NCI-H2029 (cell line): ENCODE measurements around the gene SDR9C7.

ENCODE experiments used
- DNase-seq: peaks from one replicate; lab custom pipeline; 2025; lab: John Stamatoyannopoulos, UW

The SDR9C7 gene

DNA sequence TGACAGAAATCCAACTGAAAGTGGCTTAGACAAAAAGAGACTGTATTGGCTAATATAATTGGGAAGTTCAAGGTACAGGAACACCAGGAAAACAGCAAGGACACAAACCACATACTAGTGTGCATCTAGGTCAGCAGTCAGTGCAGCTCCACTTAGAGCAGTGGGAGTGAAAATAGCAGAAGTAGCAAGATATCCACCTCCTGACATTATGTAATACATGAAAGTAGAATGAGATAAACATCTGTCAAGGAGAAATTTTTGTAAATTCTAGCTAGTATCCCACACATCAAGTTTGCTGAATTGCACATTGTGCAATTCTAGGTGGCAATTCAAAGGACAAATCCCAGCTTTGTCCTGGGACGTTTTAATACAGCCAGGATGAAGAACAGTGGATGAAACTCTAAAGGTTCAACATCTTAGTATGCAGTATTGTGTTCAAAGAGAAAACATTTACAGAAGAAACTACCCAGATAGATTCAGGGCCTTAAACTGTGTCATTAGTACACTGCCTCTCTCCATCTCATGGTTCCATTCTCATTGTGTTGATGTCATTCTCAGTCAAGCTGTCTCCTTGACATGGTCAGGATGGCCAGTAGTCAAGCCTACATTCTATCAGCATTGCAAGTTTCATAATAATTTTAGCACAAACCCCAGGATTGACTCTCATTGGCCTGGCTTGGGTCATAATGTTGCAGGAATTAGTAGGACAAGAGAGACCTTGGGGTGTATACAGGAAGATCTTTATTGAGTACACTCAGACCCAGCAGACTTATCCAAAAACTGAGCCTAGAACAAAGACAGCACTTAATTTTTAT is 56.8 kb downstream of the SDR9C7 start:
- no peak for DNase-seq

DNA sequence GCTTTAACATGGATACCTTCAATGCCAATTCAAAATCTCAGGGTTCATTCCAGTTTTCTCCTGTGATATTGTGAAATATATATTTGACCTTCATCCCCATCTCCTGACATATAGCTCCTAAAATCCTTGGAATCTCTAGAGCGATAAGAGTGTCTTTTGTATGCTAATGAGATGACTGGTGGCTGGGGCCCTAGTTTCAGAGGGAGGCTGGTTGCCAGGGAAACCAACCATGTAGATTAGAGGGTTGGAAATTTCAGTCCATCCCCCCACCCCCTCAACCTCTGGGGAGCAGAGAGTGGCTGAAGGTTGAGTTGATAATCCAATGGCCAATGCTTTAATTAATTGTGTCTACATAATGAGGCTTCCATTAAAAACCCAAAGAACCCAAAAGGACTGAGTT is 59.4 kb downstream of the SDR9C7 start:
- no peak for DNase-seq

DNA sequence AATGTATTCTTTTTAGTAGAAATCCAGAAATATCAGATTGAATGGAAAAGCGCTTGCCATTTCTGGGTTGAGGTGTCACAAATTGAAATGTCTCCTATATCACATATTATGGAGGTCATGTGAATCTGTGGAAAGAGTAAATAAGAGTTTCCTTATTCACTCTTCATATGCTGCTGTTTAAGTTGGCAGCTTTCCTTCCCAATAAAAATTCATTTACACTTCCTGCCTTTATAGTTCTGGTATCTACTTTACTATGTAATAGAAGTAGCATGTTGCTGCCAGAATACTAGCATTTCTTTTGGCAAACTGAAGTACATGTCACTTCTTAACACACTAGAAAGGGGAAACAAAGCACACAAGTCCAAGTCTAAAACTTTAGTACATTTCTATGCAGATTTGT is 60.8 kb downstream of the SDR9C7 start:
- no peak for DNase-seq
